ENCODE results near the gene GLUD1.
"Not testable (repeated sequence)": the region's sequence is repeated elsewhere in the genome, so short reads cannot be mapped to it uniquely, and the experiment has no call there.

Gene GLUD1

DNA sequence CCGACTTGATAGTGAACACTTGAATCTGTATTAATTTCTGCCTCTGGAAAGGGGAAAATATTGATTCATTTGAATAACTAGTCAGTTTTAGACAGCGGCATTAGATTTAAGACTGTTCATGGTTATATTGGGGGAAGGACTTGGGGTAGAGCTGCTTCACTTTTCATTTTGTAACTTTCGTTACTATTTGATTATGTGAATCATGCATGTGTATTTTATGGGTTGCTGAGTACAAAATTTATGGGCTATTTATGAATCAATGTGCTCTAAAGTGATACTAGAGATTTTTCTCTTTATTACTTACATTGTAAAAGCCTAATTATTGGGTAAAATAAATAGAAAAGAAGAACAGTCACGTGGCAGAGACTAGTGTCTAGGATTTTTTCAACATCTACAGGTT, 4.9 kb downstream of the GLUD1 start:
- DNase-seq = no peak

DNA sequence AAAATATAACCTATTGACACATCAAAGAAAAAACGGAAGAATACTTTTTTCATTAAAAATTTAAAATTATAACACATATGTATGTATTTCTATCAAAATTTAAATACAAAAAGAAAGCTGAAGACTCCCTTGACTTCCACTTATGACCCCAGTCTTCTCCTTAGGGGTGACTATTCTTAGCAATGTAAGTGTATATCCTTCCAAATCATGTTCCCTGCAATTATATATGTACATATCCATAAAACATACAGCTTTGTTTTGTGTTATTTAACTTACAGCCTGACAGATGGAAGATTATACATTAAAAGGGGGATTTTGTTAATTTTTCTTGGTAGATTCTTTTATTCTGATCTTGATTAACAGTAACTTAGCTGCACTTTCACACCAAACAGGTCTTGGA, 9.1 kb downstream of the GLUD1 start:
- DNase-seq = no peak

DNA sequence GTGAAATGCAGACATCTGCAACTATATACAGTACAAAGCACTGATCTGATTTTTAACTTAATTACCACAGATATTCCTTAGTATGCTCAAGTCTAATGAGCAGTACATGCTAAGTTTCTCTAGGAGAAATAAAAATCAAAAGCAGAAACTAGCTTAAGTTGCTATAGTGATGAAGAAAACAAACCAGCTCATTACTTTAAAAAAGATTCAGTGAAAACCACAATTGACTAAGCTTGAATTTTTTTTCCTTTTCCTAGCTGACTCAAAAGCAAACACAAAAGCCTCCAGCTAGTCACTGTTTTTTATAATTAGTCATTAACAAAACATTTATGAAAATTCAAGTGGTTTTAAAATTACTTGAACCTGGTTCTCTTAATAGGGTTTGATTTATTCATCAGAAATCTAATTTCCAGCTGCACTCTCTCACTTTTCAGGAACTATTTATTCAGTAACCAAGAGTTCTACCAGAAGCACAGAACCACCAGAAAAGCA, 10.3 kb downstream of the GLUD1 start:
- DNase-seq = not testable (repeated sequence)

DNA sequence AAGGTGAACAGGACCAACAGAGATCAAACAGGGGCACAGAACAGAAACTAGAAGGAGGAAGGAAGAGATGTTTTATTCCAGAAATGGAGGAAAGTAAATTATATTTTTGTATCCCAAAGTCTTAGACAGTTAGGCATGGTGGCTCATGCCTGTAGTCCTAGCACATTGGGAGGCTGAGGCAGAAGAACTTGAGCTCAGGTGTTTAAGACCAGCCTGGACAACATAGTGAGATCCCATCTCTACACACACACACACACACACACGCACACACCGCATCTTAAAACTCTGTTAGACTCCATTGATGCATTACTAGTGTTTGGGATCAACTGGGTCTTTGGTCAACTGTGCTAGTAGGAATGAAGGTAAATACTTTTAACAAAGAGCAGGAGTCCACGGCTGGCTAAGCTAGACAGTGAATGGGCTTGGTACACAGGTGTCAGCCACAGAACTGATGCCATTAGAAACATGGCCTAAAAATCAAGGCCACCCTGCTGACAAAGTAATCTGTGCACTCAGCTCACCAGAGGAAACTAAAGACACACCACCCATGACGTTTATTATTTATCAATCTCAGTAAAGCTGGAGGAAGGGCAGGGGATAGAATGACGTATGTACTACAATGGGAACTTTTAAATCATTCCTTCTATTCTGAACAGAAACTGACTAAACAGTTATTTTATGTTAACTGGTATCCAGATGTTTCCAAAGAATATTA, 10.9 kb downstream of the GLUD1 start:
- DNase-seq = not testable (repeated sequence)

DNA sequence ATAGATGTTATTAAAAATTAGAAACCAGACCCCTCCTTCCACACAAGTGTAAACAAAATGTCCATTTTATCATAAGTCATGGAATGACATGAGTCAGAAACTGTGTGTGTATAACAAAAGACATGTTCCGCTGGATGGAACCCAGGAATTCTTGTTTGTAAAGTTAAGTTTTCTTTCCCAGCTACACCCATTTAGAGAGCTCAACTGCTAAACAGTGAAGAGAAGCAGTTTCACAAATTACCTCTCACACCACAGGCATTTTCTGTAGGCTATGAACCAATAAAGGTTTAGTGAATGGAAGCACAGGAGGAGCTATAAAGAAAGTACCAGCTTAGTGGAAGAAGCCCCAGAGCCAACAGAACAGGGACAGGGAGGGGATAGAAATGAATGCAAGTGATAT, 12.4 kb downstream of the GLUD1 start:
- DNase-seq = not testable (repeated sequence)

DNA sequence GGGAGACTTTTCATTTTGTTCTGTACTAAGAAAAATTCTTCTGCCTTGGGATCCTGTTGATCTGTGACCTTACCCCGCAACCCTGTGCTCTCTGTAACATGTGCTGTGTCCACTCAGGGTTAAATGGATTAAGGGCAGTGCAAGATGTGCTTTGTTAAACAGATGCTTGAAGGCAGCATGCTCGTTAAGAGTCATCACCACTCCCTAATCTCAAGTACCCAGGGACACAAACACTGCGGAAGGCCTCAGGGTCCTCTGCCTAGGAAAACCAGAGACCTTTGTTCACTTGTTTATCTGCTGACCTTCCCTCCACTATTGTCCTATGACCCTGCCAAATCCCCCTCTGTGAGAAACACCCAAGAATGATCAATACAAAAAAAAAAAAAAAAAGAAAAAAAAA, 13.1 kb downstream of the GLUD1 start:
- not testable (repeated sequence) for DNase-seq

DNA sequence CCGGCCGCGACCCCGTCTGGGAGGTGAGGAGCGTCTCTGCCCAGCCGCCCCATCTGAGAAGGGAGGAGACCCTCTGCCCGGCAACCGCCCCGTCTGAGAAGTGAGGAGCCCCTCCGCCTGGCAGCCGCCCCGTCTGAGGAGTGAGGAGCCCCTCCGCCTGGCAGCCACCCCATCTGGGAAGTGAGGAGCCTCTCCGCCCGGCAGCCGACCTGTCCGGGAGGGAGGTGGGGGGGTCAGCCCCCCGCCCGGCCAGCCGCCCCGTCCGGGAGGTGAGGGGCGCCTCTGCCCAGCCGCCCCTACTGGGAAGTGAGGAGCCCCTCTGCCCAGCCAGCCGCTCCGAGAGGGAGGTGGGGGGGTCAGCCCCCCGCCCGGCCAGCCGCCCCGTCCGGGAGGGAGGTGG, 14.0 kb downstream of the GLUD1 start:
- not testable (repeated sequence) for DNase-seq

DNA sequence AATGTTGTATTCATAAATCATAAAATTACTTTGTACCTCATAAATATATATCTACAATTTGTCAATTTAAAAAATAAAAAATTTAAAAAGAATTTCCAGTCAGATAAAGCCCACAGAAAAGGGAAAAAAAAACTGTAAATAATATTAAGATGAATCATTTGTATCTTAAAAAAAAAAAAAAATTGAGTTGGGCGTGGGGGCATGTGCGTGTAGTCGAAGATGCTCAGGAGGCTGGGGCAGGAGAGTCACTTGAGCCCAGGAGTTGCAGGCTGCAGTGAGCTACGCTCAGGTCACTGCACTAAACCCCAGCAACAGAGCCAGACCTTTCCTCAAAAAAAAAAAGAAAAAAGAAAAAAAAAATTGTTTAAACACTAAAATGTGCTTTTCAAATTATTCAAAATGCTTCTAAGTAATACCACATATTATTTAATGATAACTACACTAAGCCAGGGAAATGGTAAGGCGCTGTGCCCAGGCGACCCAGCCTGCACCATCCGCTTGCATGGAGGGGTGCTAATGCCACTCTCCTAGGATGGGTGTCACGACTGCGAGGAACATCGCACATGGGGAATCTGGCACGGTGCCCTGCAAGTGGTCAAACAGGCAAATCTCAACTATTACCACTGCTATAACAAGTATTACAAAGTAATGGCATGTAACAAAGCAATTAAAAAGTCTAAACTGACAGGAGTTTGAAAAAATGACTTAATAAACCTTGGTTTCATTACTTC, 15.4 kb downstream of the GLUD1 start:
- DNase-seq = no peak

DNA sequence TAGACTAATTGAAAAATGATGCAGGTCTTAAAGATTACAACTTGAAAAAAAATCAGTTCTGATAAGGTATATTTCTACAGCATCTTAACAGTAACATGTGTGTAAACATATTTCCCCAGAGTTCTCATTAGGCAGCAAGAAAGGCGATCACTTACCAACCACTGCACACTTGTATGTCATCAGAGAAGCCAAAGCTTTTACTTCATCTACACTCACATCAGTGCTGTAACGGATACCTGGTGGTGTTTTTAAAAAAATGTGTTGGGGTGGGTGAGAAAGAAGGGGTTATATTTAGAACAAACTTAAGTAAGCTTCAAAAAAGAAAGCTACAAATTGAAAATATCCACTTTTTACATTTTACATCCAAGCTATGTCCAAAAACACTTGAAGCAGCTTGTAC, 18.2 kb downstream of the GLUD1 start:
- DNase-seq = not testable (repeated sequence)

DNA sequence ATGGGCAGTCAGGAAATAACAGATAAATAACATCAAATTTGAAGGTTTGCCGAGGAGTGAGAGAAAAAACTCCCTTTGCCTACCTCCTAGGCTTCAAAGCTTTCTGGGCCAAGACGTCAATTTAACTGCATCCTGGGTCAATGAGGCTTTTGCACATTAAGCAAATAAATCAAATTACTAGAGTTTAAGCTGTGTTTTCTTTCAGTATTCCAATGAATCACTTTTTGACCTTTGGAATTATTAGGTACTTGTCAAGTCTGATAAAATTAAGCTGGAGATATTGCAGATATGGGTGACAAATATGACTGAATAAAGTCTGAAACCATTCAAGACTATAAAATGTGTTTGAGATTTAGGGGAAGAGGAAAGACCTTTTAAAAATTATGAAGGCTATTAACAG, 22.2 kb downstream of the GLUD1 start:
- DNase-seq = no peak

DNA sequence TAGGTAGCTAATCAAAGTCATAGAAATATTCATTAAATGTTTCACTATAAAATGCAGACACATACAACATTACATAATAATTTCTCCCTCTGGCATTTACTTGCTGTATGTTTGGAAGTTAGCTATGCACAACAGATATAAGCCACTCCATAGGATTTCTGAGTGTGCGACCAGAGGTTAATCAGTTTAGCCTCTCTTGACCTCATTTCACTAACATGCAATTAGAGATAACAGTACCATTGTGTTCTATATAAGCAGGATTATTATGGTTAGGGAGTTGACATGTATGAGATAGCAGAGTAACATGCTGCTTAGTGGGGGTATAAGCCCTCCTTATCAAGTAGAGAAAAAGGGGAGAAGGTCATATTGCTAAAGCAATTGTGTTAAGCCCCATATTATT, 26.4 kb downstream of the GLUD1 start:
- DNase-seq = no peak

DNA sequence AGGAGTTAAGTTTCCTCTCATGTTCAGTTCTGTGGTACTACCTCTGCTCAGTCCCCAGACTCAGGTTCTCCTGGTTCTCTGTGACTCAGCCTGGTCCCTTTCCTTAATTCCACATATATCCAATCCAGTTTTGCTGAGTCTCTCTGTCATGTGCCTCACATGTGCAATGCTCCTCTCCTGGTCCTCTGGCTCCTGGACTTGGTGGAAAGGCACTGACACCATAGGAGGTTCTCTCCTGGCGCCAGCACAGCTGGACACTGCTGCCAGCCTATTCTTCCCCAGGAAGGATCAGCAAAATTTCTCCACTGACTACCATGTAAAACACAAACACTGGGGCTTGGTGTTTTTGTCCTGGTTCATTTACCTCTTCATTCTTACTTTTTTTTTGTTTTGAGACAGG, 27.8 kb downstream of the GLUD1 start:
- DNase-seq = no peak

DNA sequence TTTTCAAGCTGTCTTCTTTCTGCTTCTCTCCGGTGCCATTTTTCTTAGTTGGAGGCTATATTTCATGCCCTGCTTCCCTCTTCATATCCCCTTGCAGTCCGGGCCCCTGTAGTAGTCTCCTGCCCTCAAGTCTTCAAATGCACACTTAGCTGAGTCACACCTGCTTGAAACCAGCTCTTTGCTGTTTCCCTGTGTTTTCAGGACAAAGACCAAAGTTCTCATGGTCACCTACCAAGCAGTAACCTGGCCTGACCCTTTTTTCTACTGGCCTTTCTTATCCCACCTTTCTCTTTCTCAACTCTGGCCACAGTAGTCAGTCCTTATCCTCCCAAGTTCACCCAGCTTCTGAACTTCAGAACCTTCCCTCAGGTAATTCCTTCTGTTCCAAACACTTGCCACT, 28.5 kb downstream of the GLUD1 start:
- no peak for DNase-seq

DNA sequence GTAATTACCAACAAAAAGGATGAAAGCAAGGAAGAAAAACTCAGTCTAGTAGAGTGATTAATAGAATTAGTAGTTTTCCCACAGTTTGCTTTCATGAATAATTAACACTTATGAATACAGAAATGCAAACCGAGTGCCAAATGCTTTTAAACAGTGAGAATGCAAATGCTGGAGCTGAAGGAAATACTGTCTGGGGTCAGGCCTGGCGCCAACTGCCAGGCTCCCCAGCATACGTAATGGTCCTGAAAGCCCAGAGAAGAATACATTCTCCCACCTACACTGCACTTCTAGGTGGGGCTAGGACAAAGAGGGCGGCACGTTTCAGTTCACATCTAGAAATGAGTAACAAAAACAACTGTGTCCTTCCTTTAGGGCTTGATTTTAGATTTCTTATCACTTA, 30.0 kb downstream of the GLUD1 start:
- no peak for DNase-seq

DNA sequence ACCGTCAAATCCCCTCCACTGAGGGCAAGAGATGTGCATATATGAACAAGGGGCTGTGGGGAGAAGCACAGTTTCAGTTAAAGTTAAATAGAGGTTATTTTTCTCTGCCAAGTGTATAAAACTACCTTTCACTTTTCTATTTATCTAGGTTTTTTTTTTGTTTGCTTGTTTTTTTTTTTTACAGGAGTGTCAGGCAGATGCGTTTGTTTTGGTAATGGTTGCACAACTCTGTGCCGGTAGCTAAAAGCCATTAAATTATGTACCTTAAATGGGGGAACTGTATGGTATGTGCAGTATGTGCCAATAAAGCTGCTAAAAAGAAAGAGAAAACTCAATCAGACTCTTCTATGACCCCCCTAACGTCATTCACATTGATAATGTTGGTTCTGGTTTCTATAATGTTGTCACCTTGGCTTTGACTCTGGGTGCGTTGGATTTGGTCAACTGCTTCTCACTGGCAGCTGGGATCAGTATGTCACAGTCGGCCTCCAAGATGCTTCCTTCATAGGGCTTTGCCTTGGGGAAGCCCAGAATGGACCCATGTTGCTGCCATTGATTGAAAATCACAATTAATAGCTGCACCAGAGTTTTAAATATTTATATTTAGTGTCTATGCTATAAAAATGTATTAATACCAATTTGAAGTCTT, 34.2 kb downstream of the GLUD1 start:
- DNase-seq = no peak

DNA sequence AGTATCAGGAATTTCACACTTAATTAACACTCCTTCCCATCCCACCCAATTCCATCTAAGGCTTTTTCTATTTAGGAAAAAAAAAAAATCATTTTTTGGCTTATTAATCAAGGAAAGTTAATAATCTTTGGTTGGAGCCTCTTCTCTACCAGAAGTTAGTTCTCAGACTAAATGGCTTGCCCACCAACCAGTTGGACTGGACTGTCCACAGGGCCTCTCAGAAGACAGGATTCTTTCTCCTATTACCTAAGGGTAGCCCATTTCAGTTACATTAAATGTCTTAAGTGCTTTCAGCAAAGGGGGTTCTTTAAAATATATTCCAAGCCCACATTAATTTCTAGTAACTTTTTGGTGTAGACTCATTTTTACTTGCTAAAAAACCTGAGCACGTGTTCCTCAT, 35.2 kb downstream of the GLUD1 start:
- no peak for DNase-seq

DNA sequence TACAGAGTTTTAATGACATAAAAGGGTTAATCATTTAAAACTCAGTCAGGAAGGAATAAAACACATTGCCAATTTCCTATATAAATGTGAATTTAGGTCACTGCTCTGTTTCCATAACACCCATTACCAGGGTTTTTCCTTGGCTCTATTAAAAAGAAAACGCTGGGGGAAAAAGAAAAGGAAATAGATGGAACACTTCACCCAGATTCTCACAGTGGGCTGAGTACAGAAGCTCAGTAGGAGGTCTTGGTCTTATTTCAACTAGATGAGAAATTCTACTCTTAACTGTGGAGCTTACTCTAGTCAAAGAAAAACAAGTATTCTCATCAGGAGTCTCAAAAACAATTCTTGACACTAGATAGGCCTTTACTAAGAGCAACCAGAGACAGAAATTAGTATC, 36.5 kb downstream of the GLUD1 start:
- DNase-seq = no peak

DNA sequence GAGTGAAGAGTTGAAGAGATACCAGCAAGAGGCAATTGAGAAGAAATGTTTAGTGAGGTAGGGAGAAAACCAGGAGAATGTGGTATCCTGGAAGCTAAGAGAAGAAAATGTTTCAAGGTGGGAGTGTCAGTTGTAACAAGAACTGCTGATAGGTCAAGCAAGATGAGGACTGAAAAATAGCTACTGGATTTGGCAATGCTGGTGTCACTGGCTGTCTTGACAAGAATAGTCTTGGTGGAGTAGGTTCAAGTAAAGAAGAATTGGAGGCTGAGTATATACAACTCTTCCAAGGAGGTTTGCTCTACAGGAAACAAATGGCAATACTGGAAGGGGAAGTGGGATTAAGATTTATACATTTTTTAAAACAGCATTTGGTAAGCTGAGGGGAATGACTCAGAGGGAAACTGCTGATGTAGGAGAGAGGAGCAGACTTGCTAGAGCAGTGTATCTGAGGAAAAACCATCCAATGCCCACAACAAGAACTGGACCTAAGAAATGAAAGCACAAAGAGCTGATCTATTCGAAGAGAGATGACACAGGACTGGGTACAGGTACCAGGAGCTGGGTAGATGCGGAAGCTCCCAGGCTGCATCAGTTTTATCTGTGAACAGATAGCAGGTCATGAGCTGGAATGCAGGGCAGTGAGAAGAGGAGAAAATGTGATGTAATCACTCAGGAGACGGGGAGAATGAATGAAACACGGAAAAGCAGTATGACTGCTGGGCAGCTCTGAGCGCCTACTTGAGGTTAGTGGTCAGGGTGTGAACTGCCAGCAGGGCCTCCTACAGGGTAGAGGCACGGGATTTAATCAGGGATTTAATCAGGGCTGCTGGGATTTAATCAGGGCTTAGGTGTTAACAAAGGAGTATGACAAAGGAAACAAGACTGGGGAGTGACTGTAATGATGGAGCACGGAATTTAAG, 40.0 kb downstream of the GLUD1 start:
- peak; percentile 92 to 93 for DNase-seq

DNA sequence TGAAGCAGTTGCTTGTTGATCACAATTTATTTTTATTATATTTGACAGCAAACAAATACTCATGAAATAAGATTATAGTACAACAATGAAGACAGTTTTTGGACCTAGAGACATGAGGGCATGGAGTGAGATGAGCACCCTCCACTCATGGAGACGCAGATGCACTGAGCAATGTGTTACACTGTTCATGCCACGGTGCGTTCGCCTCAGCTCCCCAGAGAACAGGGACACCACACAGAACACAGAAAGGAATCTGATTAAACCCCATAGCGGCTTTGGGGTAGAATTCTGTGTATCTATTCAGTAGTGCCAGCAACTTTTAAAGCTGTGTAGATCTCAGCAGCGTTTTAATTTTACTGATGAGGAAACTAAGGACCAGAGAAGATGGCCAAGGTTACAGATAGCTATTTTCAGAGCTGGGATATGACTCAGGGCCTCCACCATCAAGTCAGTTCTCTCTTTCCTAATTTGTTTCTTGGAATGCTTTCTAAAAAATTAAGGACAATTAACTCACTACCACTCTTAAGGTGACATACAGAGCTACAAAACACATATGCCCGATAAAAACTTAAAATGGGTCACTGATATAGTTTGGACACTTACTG, 41.0 kb downstream of the GLUD1 start:
- DNase-seq = no peak

DNA sequence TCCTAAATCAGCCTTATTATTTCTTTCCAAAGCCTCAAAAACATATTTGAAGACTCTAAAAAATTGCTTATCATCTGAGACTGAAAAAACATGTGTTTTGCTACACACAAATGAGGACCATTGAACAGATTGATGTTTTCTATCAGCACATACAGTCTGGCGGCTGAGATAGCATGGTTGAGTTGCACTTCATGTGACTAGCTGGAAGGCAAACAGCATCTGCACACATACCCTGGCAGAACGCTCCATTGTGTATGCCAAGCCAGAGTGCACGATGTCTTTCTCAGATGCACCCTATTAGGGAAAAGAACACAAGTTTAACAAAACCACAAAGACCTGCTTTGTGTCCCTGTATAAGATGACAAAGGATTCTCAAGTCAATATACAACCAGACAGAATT, 41.5 kb downstream of the GLUD1 start:
- no peak for DNase-seq

DNA sequence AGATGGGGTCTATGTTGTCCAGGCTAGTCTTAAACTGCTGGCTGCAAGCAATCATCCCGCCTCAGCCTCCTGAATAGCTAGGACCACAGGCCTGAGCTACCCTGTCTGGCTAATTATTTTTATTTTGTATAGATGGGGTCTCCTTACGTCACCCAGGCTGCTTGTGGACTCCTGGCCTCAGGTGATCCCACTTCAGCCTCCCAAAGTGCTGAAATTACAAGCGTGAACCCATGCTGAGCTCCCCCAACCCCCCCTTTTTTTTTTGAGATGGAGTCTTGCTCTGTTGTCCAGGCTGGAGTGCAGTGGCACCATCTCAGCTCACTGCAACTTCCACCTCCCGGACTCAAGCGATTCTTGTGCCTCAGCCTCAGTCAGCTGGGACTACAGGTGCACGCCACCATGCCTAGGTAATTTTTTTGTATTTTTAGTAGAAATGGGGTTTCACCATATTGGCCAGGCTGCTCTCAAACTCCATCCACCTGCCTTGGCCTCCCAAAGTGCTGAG, 49.2 kb downstream of the GLUD1 start:
- no peak for DNase-seq

DNA sequence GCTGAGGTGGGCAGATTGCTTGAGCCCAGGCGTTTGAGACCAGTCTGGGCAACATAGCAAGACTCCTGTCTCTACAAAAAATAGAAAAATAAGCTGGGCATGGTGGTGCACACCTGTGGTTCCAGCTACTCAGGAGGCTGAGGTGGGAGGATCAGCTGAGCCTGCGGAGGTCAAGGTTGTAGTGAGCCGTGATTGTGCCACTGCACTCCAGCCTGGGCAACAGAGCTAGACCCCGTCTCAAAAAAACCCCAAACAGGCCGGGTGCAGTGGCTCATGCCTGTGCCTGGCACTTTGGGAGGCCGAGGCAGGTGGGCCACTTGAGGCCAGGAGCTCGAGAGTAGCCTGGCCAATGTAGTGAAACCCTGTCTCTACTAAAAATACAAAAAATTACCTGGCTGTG, 51.1 kb downstream of the GLUD1 start:
- not testable (repeated sequence) for DNase-seq

Measured in Kasumi-1 (cell line).